ENCODE measurements around the gene CST11. TPM values are rescaled to one million over a fixed set of nuclear protein-coding genes. Genes with fewer than 3 reads are reported as not detected.

Gene CST11
- total and polyA plus RNA-seq, 2 donors (not counting 3 experiments of a cell fraction or from before 2014, with no cell fraction given): not detected

GRCh38 chr20:23406880-23407279 is 45.8 kb downstream of the CST11 start:
- ChIA-PET CTCF (interaction anchor here (1.0 to 2.6 kb wide), 3 partner anchors 9 to 57 kb away, joined by 3 to 10 read pairs (median 3); partner anchors contain the start of genes NAPB and NXT1), POLR2A (no interaction called here)
- no peak for TF ChIP-seq POLR2AphosphoS5 (IDR thresholded peaks at IDR 0.05; ENCODE audit: insufficient read depth, low read depth, low read length)
- TF ChIP-seq POLR2A (IDR thresholded peaks at IDR 0.05; ENCODE audit: low read depth, low read length): no peak
- TF ChIP-seq GATA2 (IDR thresholded peaks at IDR 0.05; ENCODE audit: insufficient read depth, insufficient read length, low read depth, low read length): no peak
- no peak for TF ChIP-seq MYC (IDR thresholded peaks at IDR 0.05; ENCODE audit: low read depth, low read length)
- TF ChIP-seq CTCF (IDR thresholded peaks at IDR 0.05; ENCODE audit: extremely low read depth in 1 of 2, insufficient read depth in 1 of 2, low read depth in 1 of 2, low read length in 2 of 2): no peak
- no peak for TF ChIP-seq FOS (IDR thresholded peaks at IDR 0.05; ENCODE audit: borderline replicate concordance, insufficient read depth, low read length)
- no peaks in the 10 kb centered on the region for H3K9me3 ChIP-seq (replicated peaks; ENCODE audit: control insufficient read depth, insufficient read depth, low read length)
- H3K36me3 ChIP-seq (ENCODE audit: control insufficient read depth in 2 of 2, extremely low read depth in 1 of 2, insufficient read depth in 2 of 2, low read length in 2 of 2): no peaks in the 10 kb centered on the region
- no peak overlapping the region for H3K9ac ChIP-seq (replicated peaks; ENCODE audit: extremely low read depth, insufficient read depth, low read length)
- no peak overlapping the region for H3K27ac ChIP-seq (ENCODE audit: insufficient read depth, low read depth, low read length)
- H3K27me3 ChIP-seq (ENCODE audit: control insufficient read depth in 2 of 2, insufficient read depth in 2 of 2, low read length in 2 of 2): no peaks in the 10 kb centered on the region
- FAIRE-seq: no peak
- peaks cover 6% of the 10 kb centered on the region for H4K20me1 ChIP-seq (replicated peaks; ENCODE audit: control insufficient read depth, extremely low read depth, insufficient read depth, low read length)
- H3K4me2 ChIP-seq (ENCODE audit: insufficient read depth, low read length): no peak overlapping the region
- dilution Hi-C loops (cut with MboI; ENCODE audit: extremely low pct_ligation_motif_present, low sequenced_read_pairs) (no loop called here), intact Hi-C loops (cut with micrococcal nuclease) (no loop called here)
- no peak overlapping the region for H3K4me3 ChIP-seq (replicated peaks in 1 of 3; ENCODE audit: insufficient read depth in 1 of 3, low read depth in 1 of 3, low read length in 3 of 3)
- no peaks in the 10 kb centered on the region for H3K4me1 ChIP-seq (ENCODE audit: control insufficient read depth, extremely low read depth, insufficient read depth, low read length)
- H3K79me2 ChIP-seq (ENCODE audit: control insufficient read depth, insufficient read depth, low read length): peaks cover 78% of the 10 kb centered on the region
- H3K9me1 ChIP-seq (replicated peaks; ENCODE audit: control insufficient read depth, extremely low read depth, insufficient read depth, low read length): no peaks in the 10 kb centered on the region
- no TSS peak for BruUV-seq (replicated peaks)
- no peak for DNase-seq (ENCODE audit: low read depth, low spot score)
- H2AFZ ChIP-seq (ENCODE audit: low read depth, low read length): no peak overlapping the region

DNA sequence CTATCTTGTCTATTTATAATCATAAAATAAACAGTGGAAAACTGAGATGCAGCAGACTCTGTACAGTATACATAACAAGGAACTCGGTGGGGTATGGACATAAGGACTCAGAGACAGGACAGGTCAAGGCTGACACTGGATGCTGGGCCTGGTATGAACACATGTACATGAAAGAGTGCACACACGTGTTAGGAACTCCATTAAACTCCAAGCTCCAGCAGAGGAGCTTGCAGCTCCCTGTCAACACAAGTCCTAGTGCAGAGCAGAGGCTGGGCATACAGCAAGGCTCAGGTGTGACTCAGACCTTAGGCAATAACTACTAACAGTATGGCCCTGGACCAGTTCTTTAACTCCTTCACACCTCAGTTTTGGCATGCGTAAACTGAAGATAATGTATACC is 48.5 kb downstream of the CST11 start:
- no peak for FAIRE-seq
- Histone ChIP-seq H3K4me3 (replicated peaks in 1 of 3; ENCODE audit: insufficient read depth in 1 of 3, low read depth in 1 of 3, low read length in 3 of 3) (no peak overlapping the region), H3K9ac (replicated peaks; ENCODE audit: extremely low read depth, insufficient read depth, low read length) (no peak overlapping the region), H3K27ac (ENCODE audit: insufficient read depth, low read depth, low read length) (no peak overlapping the region), H3K4me2 (ENCODE audit: insufficient read depth, low read length) (no peak overlapping the region), H3K27me3 (ENCODE audit: control insufficient read depth in 2 of 2, insufficient read depth in 2 of 2, low read length in 2 of 2) (no peaks in the 10 kb centered on the region), H3K36me3 (ENCODE audit: control insufficient read depth in 2 of 2, extremely low read depth in 1 of 2, insufficient read depth in 2 of 2, low read length in 2 of 2) (peaks cover 0 to 2% of the 10 kb centered on the region in 2 experiments), H2AFZ (ENCODE audit: low read depth, low read length) (no peak overlapping the region), H3K9me3 (replicated peaks; ENCODE audit: control insufficient read depth, insufficient read depth, low read length) (no peaks in the 10 kb centered on the region), H3K79me2 (ENCODE audit: control insufficient read depth, insufficient read depth, low read length) (peaks cover 58% of the 10 kb centered on the region), H3K9me1 (replicated peaks; ENCODE audit: control insufficient read depth, extremely low read depth, insufficient read depth, low read length) (no peaks in the 10 kb centered on the region), H3K4me1 (ENCODE audit: control insufficient read depth, extremely low read depth, insufficient read depth, low read length) (no peaks in the 10 kb centered on the region), H4K20me1 (replicated peaks; ENCODE audit: control insufficient read depth, extremely low read depth, insufficient read depth, low read length) (peaks cover 2% of the 10 kb centered on the region)
- dilution Hi-C loops (cut with MboI; ENCODE audit: extremely low pct_ligation_motif_present, low sequenced_read_pairs): no loop called here
- no TSS peak for BruUV-seq (replicated peaks)
- intact Hi-C loops (cut with micrococcal nuclease): no loop called here
- TF ChIP-seq POLR2A (IDR thresholded peaks at IDR 0.05; ENCODE audit: low read depth, low read length) (no peak), FOS (IDR thresholded peaks at IDR 0.05; ENCODE audit: borderline replicate concordance, insufficient read depth, low read length) (no peak), JUN (IDR thresholded peaks at IDR 0.05; ENCODE audit: borderline replicate concordance, insufficient read depth, insufficient read length, low read depth) (no peak), MYC (IDR thresholded peaks at IDR 0.05; ENCODE audit: low read depth, low read length) (no peak), EZH2 (IDR thresholded peaks at IDR 0.05; ENCODE audit: borderline replicate concordance, low read depth, low read length, severe bottlenecking) (no peak)
- TF ChIP-seq, protein P1, sequence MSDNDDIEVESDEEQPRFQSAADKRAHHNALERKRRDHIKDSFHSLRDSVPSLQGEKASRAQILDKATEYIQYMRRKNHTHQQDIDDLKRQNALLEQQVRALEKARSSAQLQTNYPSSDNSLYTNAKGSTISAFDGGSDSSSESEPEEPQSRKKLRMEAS (IDR thresholded peaks at IDR 0.05; ENCODE audit: insufficient read depth, insufficient read length): no peak
- no peak for DNase-seq (ENCODE audit: low read depth, low spot score)
- CTCF ChIA-PET: interaction anchor here (1.2 kb wide), 1 partner anchor 712 kb away, joined by 3 read pairs; no protein-coding TSS in a partner anchor
- POLR2A ChIA-PET: no interaction called here
